Measurements from ENCODE around the gene MIPOL1. TPM values are rescaled to one million over a fixed set of nuclear protein-coding genes. Genes with fewer than 3 reads are reported as not detected.
"Not testable (repeated sequence)": the region's sequence is repeated elsewhere in the genome, so short reads cannot be mapped to it uniquely, and the experiment has no call there.

Gene MIPOL1
- total RNA-seq, 1 donor from 2014 or later = 25.8 TPM

DNA sequence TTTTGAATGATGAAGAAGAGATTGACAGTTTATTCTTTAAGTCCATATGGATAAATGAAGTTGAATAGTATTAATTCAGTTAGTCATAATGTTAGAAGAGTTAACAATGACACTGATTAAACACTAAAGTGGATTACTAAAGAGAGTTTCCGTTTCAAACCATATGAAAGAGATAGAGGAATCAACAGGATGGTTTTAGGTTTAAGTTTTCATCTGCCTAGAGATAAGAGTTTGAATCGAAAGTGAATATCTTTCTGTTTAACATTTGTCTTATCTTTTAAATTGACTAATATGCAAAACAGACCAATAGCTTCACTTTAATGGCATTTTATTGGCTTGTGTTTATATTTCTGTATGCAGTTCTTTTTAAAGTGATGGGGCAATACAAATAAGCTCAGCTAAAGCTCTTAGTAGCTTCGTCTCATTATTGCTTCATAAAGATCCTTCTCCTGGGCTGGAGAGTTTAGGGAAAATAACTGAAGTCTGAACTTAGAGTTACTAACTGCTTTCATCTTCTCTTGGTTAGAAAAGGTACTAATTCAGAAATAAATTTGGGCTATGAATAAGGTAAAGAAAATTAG lies 66.0 kb downstream of the MIPOL1 start:
- intact Hi-C loops (cut with DNase I) = no loop called here
- DNase-seq (ENCODE audit: low spot score) (no peak), ATAC-seq (no peak)

DNA sequence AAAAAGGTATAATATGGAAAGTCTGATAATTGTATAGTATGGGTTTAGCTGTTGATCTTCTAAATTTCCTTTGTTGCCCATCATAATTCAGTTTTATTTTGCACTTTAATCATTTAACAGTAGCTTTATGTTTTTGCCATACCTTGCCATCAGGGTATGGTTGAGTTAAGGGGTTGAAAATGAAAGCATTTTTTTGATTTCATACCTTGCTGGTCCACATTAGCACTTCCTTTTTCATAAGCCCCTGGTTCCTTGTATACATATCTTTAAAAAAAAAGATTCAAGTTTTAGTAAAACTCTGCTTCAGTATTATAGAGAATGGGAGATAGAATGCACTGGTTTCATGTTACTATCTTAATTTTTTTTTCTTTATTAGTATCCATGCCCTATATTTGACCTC lies 71.1 kb downstream of the MIPOL1 start:
- intact Hi-C loops (cut with DNase I) = no loop called here
- DNase-seq (ENCODE audit: low spot score) = no peak
- ATAC-seq = no peak

DNA sequence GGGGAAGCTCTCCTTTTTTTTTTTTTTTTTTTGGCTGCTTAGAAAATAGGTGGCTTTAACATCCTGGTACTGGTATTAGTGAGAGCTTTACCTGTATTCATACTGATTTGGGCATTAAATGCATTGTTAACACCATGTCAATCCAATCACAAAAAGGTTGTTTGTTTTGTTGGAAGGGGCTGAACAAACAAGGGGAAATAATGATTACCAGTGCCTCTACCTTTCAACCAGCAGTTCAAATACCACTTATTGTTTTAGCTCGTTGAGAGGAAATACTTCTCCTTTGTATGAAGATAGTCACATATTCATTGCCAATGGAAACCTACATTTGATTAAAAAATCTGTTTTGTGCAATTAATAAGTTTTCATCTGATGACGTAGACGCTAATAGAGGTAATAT lies 72.9 kb downstream of the MIPOL1 start:
- DNase-seq (ENCODE audit: low spot score) (no peak), ATAC-seq (no peak)
- intact Hi-C loops (cut with DNase I) = no loop called here

GRCh38 chr14:37272569-37272968 lies 74.8 kb downstream of the MIPOL1 start:
- intact Hi-C loops (cut with DNase I) = no loop called here
- no peak for ATAC-seq
- no peak for DNase-seq (ENCODE audit: low spot score)

DNA sequence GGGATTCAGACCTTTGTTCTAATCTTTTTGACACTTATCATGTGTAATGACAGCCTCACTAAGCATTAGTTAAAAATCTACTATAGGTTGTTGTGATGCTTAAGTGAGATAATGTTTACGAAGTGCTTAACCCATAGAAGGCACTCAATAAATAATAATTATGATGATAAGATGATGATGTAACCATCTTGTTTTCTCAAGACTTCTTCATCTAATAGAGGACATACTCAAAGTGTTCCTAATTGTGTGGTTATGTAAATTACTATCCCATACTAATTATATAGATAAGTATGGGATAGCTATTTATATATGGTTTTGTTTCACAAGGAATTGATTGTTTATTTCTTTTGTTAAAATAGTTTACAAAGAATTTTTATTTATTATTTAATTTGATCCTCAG lies 76.9 kb downstream of the MIPOL1 start:
- intact Hi-C loops (cut with DNase I) = no loop called here
- ATAC-seq (no peak), DNase-seq (ENCODE audit: low spot score) (no peak)

DNA sequence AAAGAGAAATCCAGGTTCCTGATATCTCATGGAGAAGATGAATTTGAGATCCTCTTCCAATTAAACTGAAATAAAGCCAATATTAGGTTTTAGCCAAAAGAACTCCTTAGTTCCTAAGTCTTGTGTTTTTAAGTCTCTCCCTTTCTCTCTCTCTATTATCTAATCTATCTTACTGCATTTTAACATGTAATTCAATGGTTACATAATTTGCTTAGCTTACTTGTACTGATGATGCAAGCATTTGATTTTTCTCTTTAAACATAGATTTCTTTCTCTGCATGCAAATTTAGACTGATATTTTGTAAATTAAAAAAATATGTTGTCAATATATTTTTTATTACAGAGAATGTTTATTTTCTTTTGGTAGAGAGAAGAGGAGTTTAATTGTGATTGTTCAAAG lies 78.2 kb downstream of the MIPOL1 start:
- no peak for DNase-seq (ENCODE audit: low spot score)
- intact Hi-C loops (cut with DNase I) = no loop called here
- no peak for ATAC-seq

DNA sequence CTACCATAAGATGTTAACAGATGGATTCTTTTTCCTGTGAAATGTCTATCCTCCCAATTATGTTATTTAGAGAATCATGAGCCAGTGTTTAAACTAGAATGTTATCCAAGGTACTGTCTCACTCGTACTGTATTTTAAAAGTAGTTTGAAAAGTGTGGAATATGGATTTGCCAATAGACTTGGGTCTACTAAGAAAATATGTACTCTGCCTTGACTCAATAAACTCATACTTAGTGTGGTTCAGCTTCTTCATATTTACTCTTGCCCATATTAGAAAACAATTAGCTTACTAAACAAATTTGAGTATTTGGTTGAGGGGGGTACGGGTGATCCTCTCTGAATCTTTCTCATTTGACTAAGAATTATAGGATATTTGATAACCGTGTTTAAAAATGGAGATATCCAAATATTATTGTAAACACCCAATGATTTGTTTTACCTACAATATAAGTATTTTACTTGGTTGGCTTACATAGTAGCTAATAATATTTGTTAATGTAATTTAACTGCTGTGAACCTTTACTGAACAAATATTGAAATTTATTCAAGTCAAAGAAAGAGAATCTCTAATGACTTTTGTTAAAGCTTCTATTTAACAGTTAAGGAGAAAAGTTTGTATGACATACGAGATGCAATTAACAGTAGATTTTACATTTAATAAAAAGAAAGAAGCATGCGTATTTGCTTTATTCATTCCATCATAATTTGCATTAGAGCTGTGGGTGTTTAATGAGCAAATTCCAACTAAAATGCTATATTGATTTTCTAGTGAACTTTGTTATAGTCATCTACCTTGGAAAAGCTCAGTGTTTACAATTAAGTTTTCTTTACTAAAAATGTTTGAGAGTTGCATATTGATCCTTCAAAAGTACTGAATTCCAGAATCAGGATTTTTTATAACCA lies 81.2 kb downstream of the MIPOL1 start:
- no peak for DNase-seq (ENCODE audit: low spot score)
- intact Hi-C loops (cut with DNase I) = no loop called here
- ATAC-seq = no peak

GRCh38 chr14:37279818-37280217 lies 82.1 kb downstream of the MIPOL1 start:
- ATAC-seq = no peak
- intact Hi-C loops (cut with DNase I) = no loop called here
- no peak for DNase-seq (ENCODE audit: low spot score)

DNA sequence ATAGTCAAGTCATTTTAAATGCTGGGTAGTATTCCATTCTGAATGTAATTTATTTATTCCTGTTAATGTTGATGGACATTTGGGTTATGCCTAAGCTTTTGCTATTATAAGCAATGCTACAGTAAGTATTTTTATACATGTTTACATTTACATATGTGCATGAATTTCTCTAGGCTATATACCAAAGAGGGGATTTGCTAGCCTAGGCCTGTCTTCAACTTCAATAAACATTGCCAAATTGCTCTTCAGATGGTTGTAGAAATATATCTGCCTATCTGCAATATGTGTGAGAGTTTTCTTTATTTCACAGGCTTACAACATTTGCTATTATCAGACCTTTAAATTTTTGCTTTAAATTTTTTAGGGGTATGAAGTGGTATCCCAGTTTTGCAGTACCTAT lies 87.0 kb downstream of the MIPOL1 start:
- intact Hi-C loops (cut with DNase I) = no loop called here
- no peak for DNase-seq (ENCODE audit: low spot score)
- ATAC-seq = no peak

DNA sequence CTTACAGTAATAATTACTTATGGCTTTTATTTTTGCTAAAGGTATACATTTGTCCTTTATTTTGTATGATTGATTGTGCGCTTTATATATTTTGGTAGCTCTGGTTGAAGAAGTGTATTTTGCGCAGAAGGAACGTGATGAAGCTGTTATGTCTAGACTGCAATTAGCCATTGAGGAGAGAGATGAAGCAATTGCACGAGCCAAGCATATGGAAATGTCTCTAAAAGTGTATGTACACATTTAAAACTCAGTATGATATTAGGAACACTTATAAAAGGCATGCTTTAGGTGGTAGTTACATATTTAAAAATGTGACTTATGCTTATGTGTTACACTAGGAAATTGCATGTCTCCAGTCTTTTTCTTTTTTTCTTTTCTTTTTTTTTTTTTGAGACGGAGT lies 87.5 kb downstream of the MIPOL1 start:
- intact Hi-C loops (cut with DNase I) = no loop called here
- no peak for DNase-seq (ENCODE audit: low spot score)
- no peak for ATAC-seq

GRCh38 chr14:37289688-37290087 lies 92.0 kb downstream of the MIPOL1 start:
- no peak for ATAC-seq
- no peak for DNase-seq (ENCODE audit: low spot score)
- intact Hi-C loops (cut with DNase I) = no loop called here

- DNase-seq (ENCODE audit: low spot score); ATAC-seq; intact Hi-C loops (cut with DNase I): not testable (repeated sequence)
Measured at GRCh38 chr14:37295262-37295661, 97.5 kb downstream of the MIPOL1 start.

GRCh38 chr14:37311252-37311651 lies 113.5 kb downstream of the MIPOL1 start:
- intact Hi-C loops (cut with DNase I) = no loop called here
- ATAC-seq = no peak

GRCh38 chr14:37318938-37319337 lies 121.2 kb downstream of the MIPOL1 start:
- no peak for DNase-seq (ENCODE audit: low spot score)
- intact Hi-C loops (cut with DNase I) = no loop called here

More at GRCh38 chr14:37311252-37311651, 113.5 kb downstream of the MIPOL1 start:
- DNase-seq (ENCODE audit: low spot score) = no peak

GRCh38 chr14:37320106-37320505 lies 122.4 kb downstream of the MIPOL1 start:
- intact Hi-C loops (cut with DNase I) = no loop called here
- ATAC-seq = no peak
- DNase-seq (ENCODE audit: low spot score) = no peak

More at GRCh38 chr14:37318938-37319337, 121.2 kb downstream of the MIPOL1 start:
- ATAC-seq = no peak

DNA sequence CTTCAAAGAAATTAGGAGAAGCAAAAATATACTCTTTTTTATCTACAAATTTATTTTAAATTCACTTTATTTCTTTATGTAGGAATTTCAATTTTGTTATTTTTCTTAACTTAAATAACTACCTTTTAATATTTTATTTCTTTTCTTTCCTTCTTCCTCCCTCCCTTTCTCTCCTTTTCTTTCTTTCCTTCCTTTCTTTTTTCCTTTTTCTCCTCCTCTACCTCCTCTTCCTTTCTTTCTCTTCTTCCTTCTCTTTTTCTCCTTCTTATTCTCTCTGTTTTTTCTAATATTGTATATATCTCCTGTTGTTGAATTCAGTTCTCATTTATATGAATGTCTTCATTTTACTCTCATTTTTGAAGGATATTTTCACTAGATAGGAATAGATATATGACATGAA lies 127.6 kb downstream of the MIPOL1 start:
- ATAC-seq = no peak
- no peak for DNase-seq (ENCODE audit: low spot score)
- intact Hi-C loops (cut with DNase I) = no loop called here

DNA sequence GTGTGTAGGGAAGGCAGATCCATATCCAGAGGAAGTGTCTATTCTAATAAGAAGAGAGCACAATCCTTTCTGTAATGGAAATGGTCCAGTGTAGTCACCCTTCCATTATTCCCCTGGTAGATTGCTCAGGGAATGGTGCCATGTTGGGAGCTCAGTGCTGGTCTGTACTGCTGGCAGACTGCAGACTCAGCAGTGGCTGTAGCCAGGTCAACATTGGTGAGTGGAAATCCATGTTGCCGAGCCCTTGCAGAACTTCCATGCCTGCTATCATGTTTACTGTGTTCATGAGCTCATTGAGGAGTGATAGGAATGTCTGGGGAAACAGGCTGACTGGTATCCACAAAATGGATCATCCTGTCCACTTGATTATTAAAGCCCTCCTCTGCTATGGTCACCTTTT lies 128.7 kb downstream of the MIPOL1 start:
- DNase-seq (ENCODE audit: low spot score) = no peak
- intact Hi-C loops (cut with DNase I) = no loop called here
- no peak for ATAC-seq

GRCh38 chr14:37327933-37328332 lies 130.2 kb downstream of the MIPOL1 start:
- DNase-seq (ENCODE audit: low spot score); intact Hi-C loops (cut with DNase I); ATAC-seq: not testable (repeated sequence)

DNA sequence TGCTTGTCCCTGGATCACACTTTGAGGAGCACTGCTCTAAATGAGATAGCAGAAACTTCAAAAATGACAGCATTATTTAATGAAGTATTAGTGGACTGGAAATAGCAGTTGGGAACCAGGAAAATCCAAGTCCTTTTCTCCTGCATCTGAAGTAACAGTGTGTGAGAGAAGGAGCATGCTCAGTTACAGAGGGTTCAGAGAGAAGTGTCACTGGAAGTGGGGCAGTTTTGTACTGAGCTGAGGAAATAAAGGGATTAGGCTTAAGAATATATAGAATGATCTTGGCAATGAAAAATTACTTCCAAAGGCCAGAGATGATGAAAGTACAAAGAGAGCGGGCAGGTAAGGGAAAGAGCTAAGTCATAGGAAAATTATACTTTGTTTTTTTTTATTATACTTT lies 130.9 kb downstream of the MIPOL1 start:
- intact Hi-C loops (cut with DNase I) = no loop called here
- DNase-seq (ENCODE audit: low spot score) (no peak), ATAC-seq (no peak)

DNA sequence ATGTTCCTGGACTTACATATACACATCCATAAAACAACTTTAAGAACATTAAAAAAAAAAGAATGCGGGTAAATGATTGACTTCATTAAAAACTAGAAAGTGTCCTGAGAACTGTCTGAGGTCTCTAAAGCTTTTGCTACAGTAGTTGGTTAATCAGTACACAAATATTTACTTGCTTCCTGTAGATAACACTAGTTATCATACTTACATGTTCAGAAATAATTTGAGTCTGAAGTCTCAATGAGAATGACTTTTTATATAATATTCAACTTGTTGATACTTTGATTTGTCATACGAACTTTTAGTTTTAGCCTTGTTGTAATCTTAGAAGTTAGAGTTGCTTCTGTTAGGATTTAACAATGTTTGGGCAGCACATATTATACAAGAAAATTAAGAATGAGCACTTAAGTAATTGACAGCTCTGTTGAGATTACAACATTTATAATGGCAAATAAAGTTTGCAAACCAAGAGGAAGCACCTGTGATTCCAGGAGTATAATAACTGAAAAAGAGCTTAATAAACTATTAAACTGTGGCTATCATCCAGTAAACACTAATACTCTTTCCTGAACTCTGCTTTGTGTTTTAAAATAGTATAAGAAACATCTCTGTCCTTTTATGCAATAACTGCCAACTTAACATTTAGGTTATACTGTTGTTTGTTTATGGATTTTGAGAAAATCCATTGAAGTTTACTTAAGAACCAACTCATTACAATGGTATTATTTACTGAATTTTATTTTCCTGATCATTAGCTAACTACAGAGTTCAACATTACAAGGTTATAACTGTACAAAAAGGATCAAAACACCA lies 131.7 kb downstream of the MIPOL1 start:
- ATAC-seq = no peak
- DNase-seq (ENCODE audit: low spot score) = no peak
- intact Hi-C loops (cut with DNase I) = no loop called here
